ENCODE data around the gene SNAPC1. TPM values are rescaled to one million over a fixed set of nuclear protein-coding genes. Genes with fewer than 3 reads are reported as not detected.
A peak's percentile ranks its signal among the peaks of the same experiment; 100 is the strongest.

Gene SNAPC1
- total RNA-seq, 4 donors from 2014 or later = 1.7 to 9.9 (median 3.0) TPM

- Histone ChIP-seq H3K4me1 (no peaks in the 10 kb centered on the region), H3K27ac (peak overlapping the region in 1 of 4 donors; percentile 7), H3K4me3 (no peak overlapping the region), H3K9me3 (no peaks in the 10 kb centered on the region), H3K27me3 (no peaks in the 10 kb centered on the region), H3K36me3 (peaks cover 0 to 85% (median 3%) of the 10 kb centered on the region in 3 donors)
- no peak for TF ChIP-seq POLR2A (IDR thresholded peaks at IDR 0.05)
- TF ChIP-seq CTCF (IDR thresholded peaks at IDR 0.05) = peak in 5 of 6 experiments; percentile 51 to 67 (median 62)
- DNase-seq = no peak
These were observed 31.4 kb upstream of the SNAPC1 start for GRCh38 chr14:61730756-61731373.

GRCh38 chr14:61733972-61734371 is 28.2 kb upstream of the SNAPC1 start:
- no peaks in the 10 kb centered on the region for H3K9me3 ChIP-seq
- no peak overlapping the region for H3K4me3 ChIP-seq
- no peaks in the 10 kb centered on the region for H3K4me1 ChIP-seq
- TF ChIP-seq CTCF (IDR thresholded peaks at IDR 0.05) (no peak), POLR2A (IDR thresholded peaks at IDR 0.05) (no peak)
- no peak for DNase-seq
- peaks cover 3 to 87% (median 4%) of the 10 kb centered on the region in 3 donors for H3K36me3 ChIP-seq
- no peaks in the 10 kb centered on the region for H3K27me3 ChIP-seq
- H3K27ac ChIP-seq = no peak overlapping the region

GRCh38 chr14:61736751-61737150 is 25.5 kb upstream of the SNAPC1 start:
- no peak for DNase-seq
- no peak overlapping the region for H3K4me3 ChIP-seq
- TF ChIP-seq CTCF (IDR thresholded peaks at IDR 0.05) = no peak
- no peak for TF ChIP-seq POLR2A (IDR thresholded peaks at IDR 0.05)
- no peaks in the 10 kb centered on the region for H3K4me1 ChIP-seq
- no peak overlapping the region for H3K27ac ChIP-seq
- H3K9me3 ChIP-seq = no peaks in the 10 kb centered on the region
- peaks cover 3 to 91% (median 6%) of the 10 kb centered on the region in 3 donors for H3K36me3 ChIP-seq
- no peaks in the 10 kb centered on the region for H3K27me3 ChIP-seq

- H3K4me3 ChIP-seq = no peak overlapping the region
- no peaks in the 10 kb centered on the region for H3K4me1 ChIP-seq
- H3K27ac ChIP-seq = no peak overlapping the region
- H3K27me3 ChIP-seq = no peaks in the 10 kb centered on the region
- DNase-seq = no peak
- no peaks in the 10 kb centered on the region for H3K9me3 ChIP-seq
- TF ChIP-seq POLR2A (IDR thresholded peaks at IDR 0.05) = no peak
- TF ChIP-seq CTCF (IDR thresholded peaks at IDR 0.05) = no peak
- peaks cover 3 to 94% (median 6%) of the 10 kb centered on the region in 3 donors for H3K36me3 ChIP-seq
These were observed 24.3 kb upstream of the SNAPC1 start for GRCh38 chr14:61737915-61738314.

GRCh38 chr14:61739133-61739532 is 23.1 kb upstream of the SNAPC1 start:
- DNase-seq = no peak
- H3K36me3 ChIP-seq = peaks cover 2 to 94% (median 6%) of the 10 kb centered on the region in 3 donors
- no peak overlapping the region for H3K27ac ChIP-seq
- H3K4me1 ChIP-seq = no peaks in the 10 kb centered on the region
- no peaks in the 10 kb centered on the region for H3K27me3 ChIP-seq
- H3K4me3 ChIP-seq = no peak overlapping the region
- no peaks in the 10 kb centered on the region for H3K9me3 ChIP-seq
- TF ChIP-seq POLR2A (IDR thresholded peaks at IDR 0.05) (no peak), CTCF (IDR thresholded peaks at IDR 0.05) (no peak)

Measured in Peyer's patch (tissue), 4 donors.